HepG2 (cell line): ENCODE measurements around the gene GRIP2. TPM values are rescaled to one million over a fixed set of nuclear protein-coding genes. Genes with fewer than 3 reads are reported as not detected.

ENCODE experiments used
- ATAC-seq: fragments of 200-7000 bp; cut with Tn5 transposase; 3 replicates; pipeline ENCODE4 v1.9.1; 2020; ENCODE audit warnings: mild to moderate bottlenecking, moderate library complexity
- BruUV-seq: library from RNA; stranded (reverse); fragments of 400-500 nt; replicated peaks from 2 replicates; lab custom pipeline; 2021; lab: Mats Ljungman, UMichigan
- CTCF ChIA-PET: fragments of 300-600 bp; formaldehyde crosslinking; extraction: SDS; loops from one replicate; lab custom pipeline; 2021; ENCODE audit warnings: low total read pairs, inconsistent platforms, low intra/inter-chr PET ratio; lab: Yijun Ruan, JAX
- POLR2A ChIA-PET: fragments of 350-600 bp; sonication (Branson Sonifier 250); formaldehyde crosslinking; loops from one replicate; lab custom pipeline; 2020; ENCODE audit warnings: antibody characterized with exemption, inconsistent platforms; lab: Yijun Ruan, JAX
- DNase-seq: peaks from one replicate; pipeline ENCODE4 v3.0.0-alpha.2; 2015; ENCODE audit warnings: low spot score
- FAIRE-seq: peaks from 3 replicates; lab custom pipeline; 2011; peaks lifted over from hg19 to GRCh38; lab: Jason Lieb, UNC
- H2AFZ ChIP-seq: one replicate; pipeline ENCODE4 v1.6.1; 2011; ENCODE audit warnings: low read length, inconsistent platforms
- H3K27ac ChIP-seq: fragments of 300-600 bp; 3 replicates; pipeline ENCODE4 v1.8.0; 2011; ENCODE audit warnings: mixed run types, mild to moderate bottlenecking, mixed read lengths, low read length, inconsistent platforms; ENCODE audit not compliant: insufficient read depth; ENCODE audit errors: extremely low read length
- H3K27me3 ChIP-seq, 2 experiments: fragments of 200-600 bp in 1 of 2; 2 replicates in 1 of 2; 3 replicates in 1 of 2; pipeline versions ENCODE4 v1.6.0 to v1.8.0; 2011; ENCODE audit warnings: low read length in 2 of 2, mild to moderate bottlenecking in 2 of 2, moderate library complexity in 2 of 2, inconsistent platforms in 1 of 2; ENCODE audit not compliant: insufficient read depth in 2 of 2, control insufficient read depth in 1 of 2
- H3K36me3 ChIP-seq, 2 experiments: fragments of 200-600 bp in 1 of 2; replicated peaks in 1 of 2; 2 replicates in 1 of 2; 3 replicates in 1 of 2; pipeline versions ENCODE4 v1.5.1 to v1.8.0; 2011; ENCODE audit warnings: low read length in 2 of 2, inconsistent platforms in 1 of 2; ENCODE audit not compliant: insufficient read depth in 2 of 2, control insufficient read depth in 1 of 2
- H3K4me1 ChIP-seq: 2 replicates; pipeline ENCODE4 v1.5.1; 2012; ENCODE audit warnings: low read length, inconsistent platforms; ENCODE audit not compliant: insufficient read depth
- H3K4me2 ChIP-seq: 2 replicates; pipeline ENCODE4 v1.6.0; 2011; ENCODE audit warnings: low read depth, low read length, inconsistent platforms
- H3K4me3 ChIP-seq, 3 experiments: fragments of 200-600 bp in 1 of 3; sonication (generic), shearing (Covaris generic) in 1 of 3; replicated peaks in 1 of 3; 2 replicates each; pipeline ENCODE4 v1.5.1; 2011 to 2016; ENCODE audit warnings: low read length in 3 of 3, inconsistent platforms in 2 of 3, low read depth in 2 of 3, mild to moderate bottlenecking in 2 of 3, control low read depth in 1 of 3, mixed read lengths in 1 of 3; ENCODE audit not compliant: insufficient read depth in 1 of 3
- H3K79me2 ChIP-seq: one replicate; pipeline ENCODE4 v1.6.1; 2011; ENCODE audit warnings: low read length, inconsistent platforms; ENCODE audit not compliant: insufficient read depth
- H3K9ac ChIP-seq: 2 replicates; pipeline ENCODE4 v1.6.0; 2011; ENCODE audit warnings: mild to moderate bottlenecking, low read depth, low read length, inconsistent platforms; ENCODE audit not compliant: insufficient read depth
- H3K9me3 ChIP-seq: 2 replicates; pipeline ENCODE4 v1.5.1; 2012; ENCODE audit warnings: mild to moderate bottlenecking, low read length
- H4K20me1 ChIP-seq: 2 replicates; pipeline ENCODE4 v1.6.0; 2011; ENCODE audit warnings: inconsistent platforms, mild to moderate bottlenecking, low read length, moderate library complexity; ENCODE audit not compliant: insufficient read depth
- AGO2 ChIP-seq: fragments of 200-400 bp; formaldehyde crosslinking; optimal IDR thresholded peaks from 2 replicates; pipeline ENCODE3; 2017; ENCODE audit warnings: mild to moderate bottlenecking, low read depth, low read length, moderate library complexity
- DBP ChIP-seq: sonication (generic); formaldehyde crosslinking; IDR thresholded peaks from 2 replicates; pipeline ENCODE4 v1.4.0; 2020; ENCODE audit warnings: missing genetic modification reagents; ENCODE audit errors: not compliant biosample characterization
- ELF3 ChIP-seq: IDR thresholded peaks from 2 replicates; pipeline ENCODE4 v1.6.1; 2016; ENCODE audit warnings: missing genetic modification reagents, missing compliant biosample characterization
- IRF2 ChIP-seq: IDR thresholded peaks from 2 replicates; pipeline ENCODE4 v1.6.1; 2018; ENCODE audit warnings: missing genetic modification reagents, missing compliant biosample characterization
- NFAT5 ChIP-seq: sonication (generic); formaldehyde crosslinking; IDR thresholded peaks from 2 replicates; pipeline ENCODE4 v1.4.0; 2020; ENCODE audit warnings: missing genetic modification reagents
- SOX6 ChIP-seq, 2 experiments: fragments of 450-650 bp in 1 of 2; sonication (generic) in 1 of 2; formaldehyde crosslinking in 1 of 2; IDR thresholded peaks; 2 replicates each; pipeline versions ENCODE4 v1.4.0 to v1.6.1; 2017 to 2020; ENCODE audit warnings: antibody characterized with exemption in 1 of 2, mild to moderate bottlenecking in 1 of 2, missing genetic modification reagents in 1 of 2
- SPEN ChIP-seq: sonication (generic); formaldehyde crosslinking; IDR thresholded peaks from 2 replicates; pipeline ENCODE4 v1.5.1; 2020; ENCODE audit warnings: low read depth, mild to moderate bottlenecking, missing genetic modification reagents
- TGIF2 ChIP-seq: IDR thresholded peaks from 2 replicates; pipeline ENCODE4 v1.6.1; 2016; ENCODE audit warnings: control low read depth, missing compliant biosample characterization
- ZBTB1 ChIP-seq: sonication (generic); formaldehyde crosslinking; IDR thresholded peaks from 2 replicates; pipeline ENCODE4 v1.4.0; 2020; ENCODE audit warnings: missing genetic modification reagents, borderline replicate concordance
- ZFP91 ChIP-seq: sonication (generic); formaldehyde crosslinking; IDR thresholded peaks from 2 replicates; pipeline ENCODE4 v1.9.0; 2022; ENCODE audit warnings: missing genetic modification reagents, mild to moderate bottlenecking, borderline replicate concordance
- ZNF563 ChIP-seq: sonication (generic); formaldehyde crosslinking; IDR thresholded peaks from 2 replicates; pipeline ENCODE4 v1.8.0; 2022; ENCODE audit warnings: mild to moderate bottlenecking, moderate library complexity, missing genetic modification reagents
- ZNF580 ChIP-seq: IDR thresholded peaks from 2 replicates; pipeline ENCODE4 v1.6.1; 2016; ENCODE audit warnings: low read depth, borderline replicate concordance
- ZNF615 ChIP-seq: sonication (generic); formaldehyde crosslinking; IDR thresholded peaks from 2 replicates; pipeline ENCODE4 v1.5.0; 2020; ENCODE audit warnings: mild to moderate bottlenecking, missing genetic modification reagents, borderline replicate concordance
- ZSCAN30 ChIP-seq: sonication (generic); formaldehyde crosslinking; IDR thresholded peaks from 2 replicates; pipeline ENCODE4 v1.5.0; 2020; ENCODE audit warnings: mild to moderate bottlenecking, missing genetic modification reagents
- WGBS: methylation state at CpG from one replicate; pipeline ENCODE4 v1.1.6; 2017; ENCODE audit warnings: low lambda C conversion rate; 5-methylcytosine and 5-hydroxymethylcytosine counted together
- in situ Hi-C: cut with HindIII; loops from 2 replicates; pipeline ENCODE4 v1.10.0; 2017; ENCODE audit warnings: low pct_unique_long_range_greater_than_20kb; ENCODE audit not compliant: extremely low pct_ligation_motif_present
- intact Hi-C: fragments of 100-400 bp; cut with micrococcal nuclease; formaldehyde crosslinking; loops from one replicate; pipeline ENCODE4 v1.10.0; 2022; ENCODE audit not compliant: unreplicated experiment
- polyA plus RNA-seq, 8 experiments: library from polyadenylated mRNA; depleted of rRNA in 3 of 8; stranded (reverse) in 7 of 8; unstranded in 1 of 8; fragments of >200 nt; fragmentation: Illumina TruSeq in 4 of 8; extraction: Trizol in 4 of 8; gene quantifications; 2 replicates each; pipeline versions ENCODE4 v1.2.1 to v1.2.3, GENCODE V29; 2011 to 2016; ENCODE audit warnings: low read depth in 4 of 8, missing spikeins in 1 of 8, mixed read lengths in 1 of 8; ENCODE audit not compliant: insufficient read depth in 1 of 8
- total RNA-seq, 5 experiments: library from RNA; depleted of rRNA; stranded (reverse); fragments of >200 nt; fragmentation: Illumina TruSeq; extraction: Trizol; gene quantifications; 2 replicates each; pipeline ENCODE4 v1.2.3, GENCODE V29; 2016; ENCODE audit warnings: low read depth in 1 of 5

The GRIP2 gene
- total and polyA plus RNA-seq, 2 of the 13 experiments (the other 11 are each of a cell fraction or from before 2014, with no cell fraction given): 0.11 to 0.24 TPM

GRCh38 chr3:14508505-14508819 is 31.7 kb downstream of the GRIP2 start:
- no peak overlapping the region for H3K9ac ChIP-seq
- intact Hi-C loops: loop anchor here (5.0 kb wide), 1 partner anchor 274 kb away; no protein-coding TSS in a partner anchor
- no peak overlapping the region for H3K4me3 ChIP-seq
- peaks cover 4 to 24% of the 10 kb centered on the region in 2 experiments; a peak in 3 of 5 replicates for H3K27me3 ChIP-seq
- H4K20me1 ChIP-seq: no peaks in the 10 kb centered on the region
- H2AFZ ChIP-seq: no peak overlapping the region
- WGBS: 11% methylated on average over 3 of the region's 3 CpGs
- no peaks in the 10 kb centered on the region for H3K79me2 ChIP-seq
- no peak overlapping the region for H3K27ac ChIP-seq
- POLR2A ChIA-PET: no interaction called here
- in situ Hi-C loops: no loop called here
- DNase-seq: no peak
- BruUV-seq: no TSS peak
- no peak for TF ChIP-seq ZNF563 (CRISPR knock-in tag)
- no peak for TF ChIP-seq ZFP91 (CRISPR knock-in tag)
- TF ChIP-seq ZBTB1: no peak
- no peak for TF ChIP-seq ZNF580 (CRISPR knock-in tag)
- no peak for TF ChIP-seq DBP
- no peak for TF ChIP-seq ZSCAN30
- no peak for TF ChIP-seq AGO2
- TF ChIP-seq IRF2 (CRISPR knock-in tag): no peak
- no peak for TF ChIP-seq TGIF2 (CRISPR knock-in tag)
- TF ChIP-seq SPEN (CRISPR knock-in tag): no peak
- TF ChIP-seq ZNF615: no peak
- no peak for TF ChIP-seq NFAT5 (CRISPR knock-in tag)
- no peak for TF ChIP-seq ELF3
- no peak for TF ChIP-seq SOX6 (IDR thresholded peaks at IDR 0.05)
- no peak for TF ChIP-seq SOX6 (CRISPR knock-in tag; IDR thresholded peaks at IDR 0.05)
- TF ChIP-seq, all 625 proteins: peak for 0
- no peaks in the 10 kb centered on the region for H3K4me1 ChIP-seq
- CTCF ChIA-PET: interaction anchor here (1.3 to 2.5 kb wide), 2 partner anchors 40 to 94 kb away, joined by 5 to 15 read pairs; no protein-coding TSS in a partner anchor
- no peak for FAIRE-seq
- ATAC-seq: no peak
- no peaks in the 10 kb centered on the region for H3K9me3 ChIP-seq
- H3K4me2 ChIP-seq: no peak overlapping the region
- H3K36me3 ChIP-seq: no peaks in the 10 kb centered on the region
